SK-N-SH treated with all-trans-retinoic acid at 6 μM for 48 hours (cell line): Measurements from ENCODE around the gene SEMA4D.

Experiments
- ATAC-seq: fragments of 200-7000 bp; cut with Tn5 transposase; 3 replicates; pipeline ENCODE4 v1.9.1; 2020; ENCODE audit warnings: mild to moderate bottlenecking, moderate library complexity
- ARNTL ChIP-seq: fragments of 450-650 bp; formaldehyde crosslinking; IDR thresholded peaks from 2 replicates; pipeline ENCODE4 v1.5.0; 2020; ENCODE audit warnings: low read depth, mild to moderate bottlenecking, moderate library complexity, borderline replicate concordance
- BACH2 ChIP-seq: fragments of 250-450 bp; sonication (Bioruptor Pico); IDR thresholded peaks from 2 replicates; pipeline ENCODE4 v1.9.0; 2021; ENCODE audit warnings: mild to moderate bottlenecking, borderline replicate concordance
- CREB5 ChIP-seq: fragments of 250-450 bp; sonication (Bioruptor Pico); IDR thresholded peaks from 2 replicates; pipeline ENCODE4 v1.5.1; 2020; ENCODE audit warnings: low read depth, mild to moderate bottlenecking, moderate library complexity
- CSDC2 ChIP-seq: fragments of 250-450 bp; sonication (Bioruptor Pico); IDR thresholded peaks from 2 replicates; pipeline ENCODE4 v1.5.0; 2020; ENCODE audit warnings: mild to moderate bottlenecking, moderate library complexity
- CSRNP3 ChIP-seq: fragments of 250-450 bp; sonication (Bioruptor Pico); IDR thresholded peaks from 2 replicates; pipeline ENCODE4 v1.5.1; 2021; ENCODE audit warnings: mild to moderate bottlenecking, moderate library complexity
- ESRRG ChIP-seq: fragments of 250-450 bp; sonication (Bioruptor Pico); IDR thresholded peaks from 2 replicates; pipeline ENCODE4 v1.6.1; 2021; ENCODE audit warnings: mild to moderate bottlenecking
- GLIS3 ChIP-seq: fragments of 250-450 bp; sonication (Bioruptor Pico); IDR thresholded peaks from 2 replicates; pipeline ENCODE4 v1.5.0; 2020; ENCODE audit warnings: mild to moderate bottlenecking, moderate library complexity
- ISL1 ChIP-seq: fragments of 250-450 bp; sonication (Bioruptor Pico); IDR thresholded peaks from 2 replicates; pipeline ENCODE4 v2.1.2; 2022; ENCODE audit warnings: mild to moderate bottlenecking, moderate library complexity
- OSR1 ChIP-seq: fragments of 250-450 bp; sonication (Bioruptor Pico); IDR thresholded peaks from 2 replicates; pipeline ENCODE4 v1.8.0; 2022; ENCODE audit warnings: moderate library complexity, mild to moderate bottlenecking, inconsistent platforms
- POU6F1 ChIP-seq: fragments of 250-450 bp; sonication (Bioruptor Pico); IDR thresholded peaks from 2 replicates; pipeline ENCODE4 v1.8.0; 2021; ENCODE audit warnings: low read depth, mild to moderate bottlenecking, moderate library complexity, borderline replicate concordance
- PPARA ChIP-seq: fragments of 250-450 bp; sonication (Bioruptor Pico); IDR thresholded peaks from 2 replicates; pipeline ENCODE4 v1.5.0; 2020; ENCODE audit warnings: mild to moderate bottlenecking, borderline replicate concordance
- SNAI2 ChIP-seq: fragments of 250-450 bp; sonication (Bioruptor Pico); IDR thresholded peaks from 2 replicates; pipeline ENCODE4 v1.5.0; 2020; ENCODE audit warnings: mild to moderate bottlenecking, moderate library complexity
- TCF4 ChIP-seq: fragments of 250-450 bp; sonication (Bioruptor Pico); IDR thresholded peaks from 2 replicates; pipeline ENCODE4 v1.8.0; 2021; ENCODE audit warnings: mild to moderate bottlenecking, moderate library complexity, borderline replicate concordance
- TOX ChIP-seq: fragments of 250-450 bp; sonication (Bioruptor Pico); IDR thresholded peaks from 2 replicates; pipeline ENCODE4 v1.8.0; 2021; ENCODE audit warnings: mild to moderate bottlenecking, moderate library complexity, borderline replicate concordance
- TSHZ2 ChIP-seq: fragments of 250-450 bp; sonication (Bioruptor Pico); IDR thresholded peaks from 2 replicates; pipeline ENCODE4 v1.5.0; 2020; ENCODE audit warnings: mild to moderate bottlenecking, moderate library complexity
- ZC3H10 ChIP-seq: fragments of 250-450 bp; sonication (Bioruptor Pico); IDR thresholded peaks from 2 replicates; pipeline ENCODE4 v1.5.1; 2021; ENCODE audit warnings: mild to moderate bottlenecking, moderate library complexity
- ZFP3 ChIP-seq: fragments of 250-450 bp; sonication (Bioruptor Pico); IDR thresholded peaks from 2 replicates; pipeline ENCODE4 v1.5.0; 2020; ENCODE audit warnings: mild to moderate bottlenecking, moderate library complexity
- ZFP30 ChIP-seq: fragments of 450-650 bp; formaldehyde crosslinking; IDR thresholded peaks from 2 replicates; pipeline ENCODE4 v1.5.0; 2022; ENCODE audit warnings: mild to moderate bottlenecking, moderate library complexity
- ZNF565 ChIP-seq: fragments of 450-650 bp; formaldehyde crosslinking; conservative IDR thresholded peaks from 2 replicates; pipeline ENCODE4 v1.5.0; 2020; ENCODE audit warnings: low read depth, mild to moderate bottlenecking, moderate library complexity
- ZNF70 ChIP-seq: fragments of 450-650 bp; formaldehyde crosslinking; IDR thresholded peaks from 2 replicates; pipeline ENCODE4 v1.5.0; 2020; ENCODE audit warnings: mild to moderate bottlenecking, moderate library complexity
- ZNF8 ChIP-seq: fragments of 450-650 bp; formaldehyde crosslinking; IDR thresholded peaks from 2 replicates; pipeline ENCODE4 v1.5.0; 2020; ENCODE audit warnings: mild to moderate bottlenecking, moderate library complexity

The SEMA4D gene

GRCh38 chr9:89453452-89453851, 44.5 kb downstream of the SEMA4D start:
- no peak for TF ChIP-seq ZNF70 (CRISPR knock-in tag)
- TF ChIP-seq, all 23 proteins: peak for 0
- ATAC-seq = no peak

GRCh38 chr9:89452561-89452960, 45.4 kb downstream of the SEMA4D start:
- ATAC-seq = no peak; the same call in 2 of the 3 replicates
- TF ChIP-seq ZNF8 (CRISPR knock-in tag) (no peak), ZFP30 (CRISPR knock-in tag) (no peak), SNAI2 (CRISPR knock-in tag) (no peak), TCF4 (CRISPR knock-in tag) (no peak), ZNF565 (CRISPR knock-in tag) (no peak), TSHZ2 (CRISPR knock-in tag) (no peak), PPARA (CRISPR knock-in tag) (no peak), CSDC2 (CRISPR knock-in tag) (no peak), ZFP3 (CRISPR knock-in tag) (no peak), TOX (no peak), ARNTL (no peak), ZNF70 (CRISPR knock-in tag) (no peak), ESRRG (no peak), POU6F1 (CRISPR knock-in tag) (no peak), OSR1 (CRISPR knock-in tag) (no peak), ZC3H10 (no peak), CSRNP3 (CRISPR knock-in tag) (no peak), BACH2 (CRISPR knock-in tag) (no peak), CREB5 (CRISPR knock-in tag) (no peak)

GRCh38 chr9:89450213-89450612, 47.7 kb downstream of the SEMA4D start:
- TF ChIP-seq ARNTL (no peak), TSHZ2 (CRISPR knock-in tag) (no peak), ZFP3 (CRISPR knock-in tag) (no peak)
- TF ChIP-seq, all 23 proteins: peak for 0
- no peak for ATAC-seq

GRCh38 chr9:89449261-89449671, 48.6 kb downstream of the SEMA4D start:
- ATAC-seq = no peak
- TF ChIP-seq ARNTL (no peak), ISL1 (CRISPR knock-in tag) (no peak), ZNF565 (CRISPR knock-in tag) (no peak), BACH2 (CRISPR knock-in tag) (no peak), OSR1 (CRISPR knock-in tag) (no peak), ESRRG (no peak), GLIS3 (CRISPR knock-in tag) (no peak)
